Activated CD4-positive, CD25-positive, alpha-beta regulatory T cell (primary cell): ENCODE results near the gene ROBO2.

ENCODE experiments used
- DNase-seq, 4 experiments: peaks; one replicate each; lab custom pipeline; 2025; lab: John Stamatoyannopoulos, UW

The ROBO2 gene

GRCh38 chr3:77682162-77682561, 642.3 kb downstream of the ROBO2 start:
- no peak for DNase-seq

- no peak for DNase-seq
These were observed 644.2 kb downstream of the ROBO2 start for GRCh38 chr3:77684115-77684514.

GRCh38 chr3:77685713-77686112, 645.8 kb downstream of the ROBO2 start:
- DNase-seq: no peak

GRCh38 chr3:77686560-77686959, 646.7 kb downstream of the ROBO2 start:
- DNase-seq: no peak

- DNase-seq: no peak
These were observed 647.6 kb downstream of the ROBO2 start for GRCh38 chr3:77687545-77687944.

- no peak for DNase-seq
These were observed 650.5 kb downstream of the ROBO2 start for GRCh38 chr3:77690284-77690845.

GRCh38 chr3:77693147-77693546, 653.2 kb downstream of the ROBO2 start:
- no peak for DNase-seq

GRCh38 chr3:77699125-77699691, 659.3 kb downstream of the ROBO2 start:
- DNase-seq: no peak
